T-helper 1 cell treated with Interleukin-12 subunit alpha and Interleukin-12 subunit beta and Interleukin-4 antibody, amounts not matched to agents 30 ng/mL and 1 ng/mL, for 36 hours (primary cell): ENCODE results near the gene TRAP1. TPM values are rescaled to one million over a fixed set of nuclear protein-coding genes. Genes with fewer than 3 reads are reported as not detected.

Experiments used
- intact Hi-C: fragments of 100-400 bp; cut with micrococcal nuclease; formaldehyde crosslinking; loops from one replicate; pipeline ENCODE4 v1.15.1; 2024
- total RNA-seq: library from RNA; stranded (reverse); gene quantifications from 2 replicates; pipeline ENCODE4 v1.2.3, GENCODE V29; 2022

TRAP1 gene
- total RNA-seq, 1 donor from 2014 or later: 145 TPM

GRCh38 chr16:3652373-3653195, 64.7 kb downstream of the TRAP1 start:
- intact Hi-C loops: loop anchor here (5.0 kb wide), 1 partner anchor 225 kb away; no protein-coding TSS in a partner anchor

- intact Hi-C loops: loop anchor here (5.0 kb wide), 1 partner anchor 226 kb away; no protein-coding TSS in a partner anchor
Observed at GRCh38 chr16:3651461-3652372, 65.6 kb downstream of the TRAP1 start.

- intact Hi-C loops: loop anchor here (5.0 kb wide), 1 partner anchor 227 kb away; no protein-coding TSS in a partner anchor
Observed at GRCh38 chr16:3650631-3651265, 66.6 kb downstream of the TRAP1 start.

GRCh38 chr16:3646348-3646920, 70.9 kb downstream of the TRAP1 start:
- intact Hi-C loops: no loop called here

GRCh38 chr16:3645504-3646347, 71.6 kb downstream of the TRAP1 start:
- intact Hi-C loops: no loop called here

GRCh38 chr16:3645108-3645503, 72.2 kb downstream of the TRAP1 start:
- intact Hi-C loops: no loop called here

- intact Hi-C loops: no loop called here
Observed at GRCh38 chr16:3643095-3643730, 74.1 kb downstream of the TRAP1 start.

- intact Hi-C loops: no loop called here
Observed at GRCh38 chr16:3642397-3643094, 74.8 kb downstream of the TRAP1 start.

- intact Hi-C loops: no loop called here
Observed at GRCh38 chr16:3641801-3642396, 75.4 kb downstream of the TRAP1 start.

GRCh38 chr16:3640632-3641501, 76.5 kb downstream of the TRAP1 start:
- intact Hi-C loops: no loop called here

- intact Hi-C loops: no loop called here
Observed at GRCh38 chr16:3640207-3640606, 77.1 kb downstream of the TRAP1 start.

GRCh38 chr16:3638916-3639644, 78.2 kb downstream of the TRAP1 start:
- intact Hi-C loops: no loop called here

- intact Hi-C loops: no loop called here
Observed at GRCh38 chr16:3637371-3637923, 79.9 kb downstream of the TRAP1 start.

GRCh38 chr16:3625911-3626732, 91.2 kb downstream of the TRAP1 start:
- intact Hi-C loops: loop anchor here (1.0 to 5.0 kb wide), 2 partner anchors 15 to 49 kb away; partner anchors contain the start of genes NLRC3 and SLX4

- intact Hi-C loops: loop anchor here (5.0 kb wide), 1 partner anchor 48 kb away; the partner anchor contains the start of gene NLRC3
Observed at GRCh38 chr16:3625331-3625730, 92.0 kb downstream of the TRAP1 start.

GRCh38 chr16:3623642-3624041, 93.7 kb downstream of the TRAP1 start:
- intact Hi-C loops: no loop called here
